Activated gamma-delta T cell (primary cell): ENCODE data around the gene MC1R.
"Not testable (repeated sequence)": the region's sequence is repeated elsewhere in the genome, so short reads cannot be mapped to it uniquely, and the experiment has no call there.

Experiments
- DNase-seq: peaks from one replicate; lab custom pipeline; 2025; lab: John Stamatoyannopoulos, UW

Gene MC1R

DNA sequence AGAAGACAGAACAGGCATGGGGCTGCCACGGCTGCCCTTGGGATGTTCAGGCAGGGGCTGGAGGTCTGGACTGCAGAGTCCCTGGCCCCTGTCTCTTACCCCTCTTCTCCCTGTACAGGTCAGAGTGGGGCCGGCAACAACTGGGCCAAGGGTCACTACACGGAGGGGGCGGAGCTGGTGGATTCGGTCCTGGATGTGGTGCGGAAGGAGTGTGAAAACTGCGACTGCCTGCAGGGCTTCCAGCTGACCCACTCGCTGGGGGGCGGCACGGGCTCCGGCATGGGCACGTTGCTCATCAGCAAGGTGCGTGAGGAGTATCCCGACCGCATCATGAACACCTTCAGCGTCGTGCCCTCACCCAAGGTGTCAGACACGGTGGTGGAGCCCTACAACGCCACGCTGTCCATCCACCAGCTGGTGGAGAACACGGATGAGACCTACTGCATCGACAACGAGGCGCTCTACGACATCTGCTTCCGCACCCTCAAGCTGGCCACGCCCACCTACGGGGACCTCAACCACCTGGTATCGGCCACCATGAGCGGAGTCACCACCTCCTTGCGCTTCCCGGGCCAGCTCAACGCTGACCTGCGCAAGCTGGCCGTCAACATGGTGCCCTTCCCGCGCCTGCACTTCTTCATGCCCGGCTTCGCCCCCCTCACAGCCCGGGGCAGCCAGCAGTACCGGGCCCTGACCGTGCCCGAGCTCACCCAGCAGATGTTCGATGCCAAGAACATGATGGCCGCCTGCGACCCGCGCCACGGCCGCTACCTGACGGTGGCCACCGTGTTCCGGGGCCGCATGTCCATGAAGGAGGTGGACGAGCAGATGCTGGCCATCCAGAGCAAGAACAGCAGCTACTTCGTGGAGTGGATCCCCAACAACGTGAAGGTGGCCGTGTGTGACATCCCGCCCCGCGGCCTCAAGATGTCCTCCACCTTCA lies 16.2 kb downstream of the MC1R start:
- DNase-seq, result no peak

GRCh38 chr16:89935620-89936019 lies 17.0 kb downstream of the MC1R start:
- DNase-seq, result not testable (repeated sequence)

DNA sequence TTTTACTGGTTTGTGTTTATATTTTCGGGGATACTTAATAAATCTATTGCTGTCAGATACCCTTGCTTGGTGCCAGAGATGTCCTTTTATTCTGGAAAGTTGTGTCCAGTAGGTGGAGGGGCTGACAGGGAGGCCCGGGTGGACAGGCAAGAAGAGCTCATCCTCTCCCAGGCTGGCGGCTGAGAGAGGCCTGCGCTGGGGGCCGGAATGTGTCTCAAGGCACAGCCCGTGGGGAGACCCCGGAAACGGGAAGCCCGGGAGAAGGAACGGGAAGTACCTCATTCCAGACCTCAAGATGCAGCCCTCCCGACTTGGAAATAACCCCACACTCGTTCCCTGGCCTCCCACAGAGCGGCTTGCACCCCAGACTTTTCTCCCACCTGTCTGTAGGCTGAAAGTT lies 17.4 kb downstream of the MC1R start:
- no peak for DNase-seq

DNA sequence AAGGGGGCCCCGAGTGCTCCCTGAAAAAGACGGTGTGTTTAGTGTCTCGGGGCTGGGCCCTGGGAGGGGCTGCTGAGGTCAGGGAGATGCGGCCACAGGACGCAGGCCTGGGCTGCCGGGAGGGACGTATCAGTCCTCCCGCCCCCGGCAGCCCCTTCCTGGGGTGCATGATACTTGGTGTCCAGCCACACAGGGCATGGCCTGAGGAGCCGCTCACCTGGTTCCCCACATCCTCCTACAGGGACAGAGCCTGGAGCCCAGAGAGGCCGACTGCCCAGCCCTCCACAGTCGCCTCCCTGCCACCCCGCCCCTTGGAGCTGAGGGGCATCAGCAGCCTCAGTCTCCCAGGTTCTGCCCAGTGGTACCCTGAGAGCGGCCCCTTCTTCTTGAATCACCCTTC lies 17.8 kb downstream of the MC1R start:
- no peak for DNase-seq

DNA sequence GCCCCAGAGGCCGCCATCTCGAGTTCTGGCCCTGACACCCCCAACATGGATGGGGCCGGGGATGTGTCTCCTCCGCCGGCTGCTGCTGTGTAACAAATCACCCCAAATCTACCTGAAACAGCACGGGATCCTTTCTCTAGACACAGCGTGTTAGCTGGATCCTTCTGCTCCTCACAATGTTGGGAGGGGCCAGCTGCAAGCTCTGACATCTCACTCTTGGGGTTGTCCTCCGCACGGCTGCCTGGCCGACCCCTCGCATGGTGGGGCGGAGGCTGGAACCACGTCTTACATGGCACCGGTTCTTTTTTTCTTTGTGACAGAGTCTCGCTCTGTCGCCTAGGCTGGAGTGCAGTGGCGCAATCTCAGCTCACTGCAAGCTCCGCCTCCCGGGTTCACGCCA lies 18.3 kb downstream of the MC1R start:
- DNase-seq, result no peak

- no peak for DNase-seq
Measured at GRCh38 chr16:89938175-89938885, 19.7 kb downstream of the MC1R start.

- no peak for DNase-seq
Measured at GRCh38 chr16:89944773-89945172, 26.1 kb downstream of the MC1R start.

- DNase-seq, result no peak
Measured at GRCh38 chr16:89945654-89946053, 27.0 kb downstream of the MC1R start.

GRCh38 chr16:89946515-89946914 lies 27.9 kb downstream of the MC1R start:
- DNase-seq, result no peak

- DNase-seq, result no peak
Measured at GRCh38 chr16:89949121-89949742, 30.6 kb downstream of the MC1R start.

DNA sequence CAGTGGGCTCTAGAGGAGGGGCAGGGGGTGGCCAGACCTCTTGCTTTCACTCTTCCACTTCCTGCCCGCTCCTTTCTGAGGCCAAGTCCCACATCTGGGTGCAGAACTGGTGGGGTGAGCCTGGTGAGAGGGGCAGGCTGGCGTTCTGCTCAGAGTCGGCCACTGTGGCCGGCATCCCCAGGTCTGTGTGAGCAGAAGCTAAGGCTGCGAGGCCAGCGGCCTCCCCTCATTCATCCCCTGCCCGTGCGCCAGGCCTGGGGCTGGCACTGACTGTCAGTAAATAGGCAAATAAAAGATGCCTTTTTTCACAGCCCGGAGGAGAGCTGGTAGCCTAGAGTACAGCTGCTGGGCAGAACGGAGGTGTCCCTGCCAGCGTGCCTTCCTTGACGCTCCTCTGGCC lies 31.1 kb downstream of the MC1R start:
- DNase-seq, result no peak

DNA sequence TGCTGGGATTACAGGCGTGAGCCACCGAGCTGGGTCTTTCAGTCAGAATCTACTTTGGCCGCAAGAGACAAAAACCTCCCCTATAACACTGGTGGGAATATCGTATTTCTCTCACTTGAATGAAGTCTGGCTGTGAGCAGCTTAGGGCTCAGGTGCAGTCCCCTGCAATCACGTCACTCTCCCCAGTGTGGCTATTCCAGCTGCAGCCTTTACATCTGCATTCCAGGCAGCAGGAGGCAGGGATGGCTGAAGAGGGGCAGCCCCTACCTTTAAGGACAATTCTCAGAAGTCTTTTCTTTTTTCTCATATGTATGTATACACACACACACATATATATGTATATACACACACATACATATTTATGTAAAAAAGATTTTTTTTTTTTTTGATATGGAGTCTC lies 32.8 kb downstream of the MC1R start:
- no peak for DNase-seq

- no peak for DNase-seq
Measured at GRCh38 chr16:89952049-89952448, 33.4 kb downstream of the MC1R start.

GRCh38 chr16:89952551-89952950 lies 33.9 kb downstream of the MC1R start:
- DNase-seq, result no peak

- DNase-seq, result no peak
Measured at GRCh38 chr16:89953671-89954406, 35.2 kb downstream of the MC1R start.

DNA sequence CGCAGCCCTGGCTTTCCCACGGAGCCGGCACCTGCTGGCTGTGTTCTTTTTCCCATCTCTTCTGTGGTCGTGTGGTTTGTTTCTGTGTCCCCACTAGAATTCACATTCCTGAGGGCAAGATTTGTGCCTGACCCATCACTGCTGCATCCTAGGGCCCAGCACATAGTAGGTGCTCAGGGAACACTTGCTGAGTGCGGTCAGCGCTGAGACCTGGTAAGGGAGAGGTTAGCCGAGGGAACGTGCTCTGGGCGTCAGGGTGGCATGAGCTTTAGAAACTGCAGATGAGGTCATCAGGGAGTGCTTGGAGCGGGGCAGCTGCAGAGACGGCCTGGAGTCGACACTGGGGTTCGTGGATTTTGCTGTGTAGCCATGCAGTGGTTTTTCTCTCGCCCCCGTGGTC lies 35.8 kb downstream of the MC1R start:
- no peak for DNase-seq

DNA sequence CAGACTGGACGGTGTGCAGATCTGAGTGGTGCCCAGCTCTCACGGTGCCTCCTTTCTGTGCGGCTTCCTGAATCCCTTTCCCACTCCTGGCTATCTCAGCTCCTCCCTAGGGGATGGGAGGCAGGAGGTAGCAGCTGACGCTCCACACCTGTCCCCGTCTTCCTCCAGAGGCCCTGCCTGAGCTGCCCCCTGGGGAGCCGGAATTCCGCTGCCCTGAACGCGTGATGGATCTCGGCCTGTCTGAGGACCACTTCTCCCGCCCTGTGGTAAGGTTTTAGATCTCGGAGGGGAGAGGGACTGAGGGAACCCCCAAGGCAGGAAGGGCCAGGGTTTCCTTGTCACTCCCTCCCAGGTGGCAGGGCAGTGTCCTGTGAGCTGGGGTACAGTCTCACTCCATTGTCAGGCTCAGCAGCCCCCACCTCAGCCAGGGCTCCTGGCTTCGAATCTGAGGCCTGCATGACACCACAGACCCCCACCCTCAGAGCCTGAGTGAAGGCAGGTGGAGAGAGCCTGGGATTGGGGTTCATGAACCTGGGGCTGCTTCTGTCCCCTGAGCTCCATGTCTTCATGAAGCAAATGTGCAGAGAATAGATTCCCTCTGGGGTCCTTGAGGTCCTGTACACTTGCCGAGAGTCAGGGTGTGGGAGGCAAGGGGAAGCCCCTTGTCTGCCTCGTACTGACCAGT lies 36.5 kb downstream of the MC1R start:
- DNase-seq, result no peak

DNA sequence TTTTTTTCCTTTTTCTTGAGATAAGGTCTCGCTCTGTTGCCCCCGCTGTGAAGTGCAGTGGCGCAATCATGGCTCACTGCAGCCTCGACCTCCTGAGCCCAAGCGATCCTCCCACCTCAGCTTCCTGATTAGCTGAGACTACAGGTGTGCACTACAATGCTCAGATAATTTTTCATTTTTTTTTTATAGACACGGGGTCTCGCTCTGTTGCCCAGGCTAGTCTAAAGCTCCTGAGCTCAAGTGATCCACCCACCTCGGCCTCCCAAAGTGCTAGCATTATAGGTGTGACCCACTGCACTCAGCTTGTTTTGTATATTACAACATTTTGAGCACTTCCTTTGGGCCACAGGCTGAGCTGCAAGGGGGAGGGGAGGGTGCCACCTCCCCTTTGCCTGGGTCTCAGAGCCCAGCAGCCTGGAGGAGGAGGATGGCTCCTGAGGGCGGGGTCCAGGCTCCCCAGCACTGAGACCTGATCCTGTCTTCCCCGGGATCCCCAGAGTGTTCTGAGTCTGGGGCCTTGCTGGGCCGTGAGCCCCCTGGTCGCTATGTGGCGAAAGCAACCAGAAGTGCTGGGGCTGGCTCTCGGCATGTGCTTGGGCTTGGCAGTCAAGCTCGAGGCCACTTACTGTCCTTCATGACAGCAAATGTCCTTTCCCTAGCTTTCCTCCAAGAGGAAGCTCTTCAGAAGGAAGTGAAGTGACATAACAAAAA lies 38.0 kb downstream of the MC1R start:
- no peak for DNase-seq

DNA sequence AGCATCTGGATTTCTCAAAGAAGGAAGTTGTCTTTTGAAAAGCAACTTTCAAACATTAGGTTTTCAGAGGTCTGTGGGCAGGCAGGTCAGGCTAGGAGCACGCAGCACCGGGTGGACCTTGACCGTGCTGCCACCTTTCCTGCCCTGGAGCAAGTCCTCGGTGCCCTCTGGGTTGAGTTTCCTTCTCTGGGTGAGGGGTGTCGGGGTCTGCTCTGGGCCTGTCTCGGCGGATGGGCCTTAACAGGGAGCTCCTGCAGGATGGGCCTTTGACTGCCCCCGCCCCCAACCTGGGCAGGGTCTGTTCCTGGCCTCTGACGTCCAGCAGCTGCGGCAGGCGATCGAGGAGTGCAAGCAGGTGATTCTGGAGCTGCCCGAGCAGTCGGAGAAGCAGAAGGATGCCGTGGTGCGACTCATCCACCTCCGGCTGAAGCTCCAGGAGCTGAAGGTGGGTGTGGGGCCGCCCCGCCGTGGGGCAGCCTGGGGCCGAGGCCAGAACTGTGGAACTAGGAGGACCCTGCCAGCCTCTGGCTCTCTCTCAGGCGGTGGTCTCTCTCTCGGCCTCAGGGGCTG lies 38.6 kb downstream of the MC1R start:
- no peak for DNase-seq

DNA sequence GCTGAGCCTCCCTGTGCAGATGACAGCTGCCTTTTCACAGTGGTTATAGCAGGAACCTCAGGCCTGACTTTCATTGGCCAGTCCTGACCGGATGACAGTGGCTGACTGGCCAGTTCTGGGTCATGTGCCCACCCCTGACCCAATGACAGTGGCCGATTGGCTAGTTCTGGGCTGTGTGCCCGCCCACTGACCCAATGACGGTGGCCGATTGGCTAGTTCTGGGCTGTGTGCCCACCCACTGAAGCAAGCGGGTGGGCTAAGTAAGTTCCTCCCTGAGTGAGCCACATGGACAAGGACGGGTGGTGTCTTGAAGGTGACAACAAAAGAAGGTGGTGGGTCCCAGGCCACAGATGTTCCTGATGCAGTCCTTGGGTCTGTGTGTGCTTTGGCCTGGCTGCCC lies 39.4 kb downstream of the MC1R start:
- DNase-seq, result no peak

- no peak for DNase-seq
Measured at GRCh38 chr16:89958596-89958995, 39.9 kb downstream of the MC1R start.
